ENCODE data around the gene DYNLT4. TPM values are rescaled to one million over a fixed set of nuclear protein-coding genes. Genes with fewer than 3 reads are reported as not detected.
"Not testable (repeated sequence)": the region's sequence is repeated elsewhere in the genome, so short reads cannot be mapped to it uniquely, and the experiment has no call there.

DYNLT4 gene
- total RNA-seq, 6 donors from 2014 or later, result 1.2 to 38.8 (median 10.9) TPM

GRCh38 chr1:44776730-44777068 lies 30.5 kb downstream of the DYNLT4 start:
- H3K4me1 ChIP-seq, result peaks cover 16 to 33% (median 24%) of the 10 kb centered on the region in 4 donors
- H3K4me3 ChIP-seq, result peak overlapping the region; percentile 70 to 91 (median 80)
- ATAC-seq (ENCODE audit: low FRiP score in 2 of 2) (no peak), DNase-seq (peak in 1 of 2 donors; percentile 62)
- no peak for TF ChIP-seq EP300 (IDR thresholded peaks at IDR 0.05)
- TF ChIP-seq CTCF (IDR thresholded peaks at IDR 0.05), result no peak
- TF ChIP-seq POLR2AphosphoS5 (IDR thresholded peaks at IDR 0.05), result no peak
- TF ChIP-seq POLR2A (IDR thresholded peaks at IDR 0.05), result no peak
- peaks cover 11 to 55% (median 45%) of the 10 kb centered on the region in 4 donors for H3K36me3 ChIP-seq
- H3K27ac ChIP-seq, result peak overlapping the region; percentile 86 to 94 (median 94)
- 63 to 65% methylated on average over 12 of the region's 12 CpGs for WGBS, 2 donors
- H3K27me3 ChIP-seq, result no peaks in the 10 kb centered on the region
- H3K9me3 ChIP-seq, result no peaks in the 10 kb centered on the region

GRCh38 chr1:44775930-44776729 lies 31.0 kb downstream of the DYNLT4 start:
- Histone ChIP-seq H3K27me3 (no peaks in the 10 kb centered on the region), H3K27ac (peak overlapping the region; percentile 86 to 94 (median 94)), H3K36me3 (peaks cover 11 to 50% (median 44%) of the 10 kb centered on the region in 4 donors), H3K9me3 (no peaks in the 10 kb centered on the region), H3K4me3 (peak overlapping the region; percentile 70 to 91 (median 80)), H3K4me1 (peaks cover 16 to 33% (median 24%) of the 10 kb centered on the region in 4 donors)
- TF ChIP-seq POLR2A (IDR thresholded peaks at IDR 0.05) (no peak), EP300 (IDR thresholded peaks at IDR 0.05) (no peak), CTCF (IDR thresholded peaks at IDR 0.05) (no peak), POLR2AphosphoS5 (IDR thresholded peaks at IDR 0.05) (no peak)
- ATAC-seq (ENCODE audit: low FRiP score in 2 of 2), result peak; percentile 23 to 43
- peak in 1 of 2 donors; percentile 44 for DNase-seq
- 9 to 22% methylated on average over 14 to 20 of the region's 36 CpGs for whole genome bisulfite sequencing, 2 donors

- Histone ChIP-seq H3K4me3 (peak within 1 kb of the TSS; percentile 70 to 91 (median 80)), H3K9me3 (no peaks in the 10 kb centered on the region), H3K4me1 (peaks cover 16 to 33% (median 24%) of the 10 kb centered on the region in 4 donors), H3K27me3 (no peaks in the 10 kb centered on the region), H3K27ac (peak within 1 kb of the TSS; percentile 86 to 94 (median 94)), H3K36me3 (peaks cover 11 to 42% (median 36%) of the 10 kb centered on the region in 4 donors)
- 0 to 1% methylated on average over 22 to 49 of the region's 65 CpGs for WGBS, 2 donors
- ATAC-seq (ENCODE audit: low FRiP score in 2 of 2) (peak; percentile 90 to 96), DNase-seq (peak; percentile 91 to 92)
- TF ChIP-seq EP300 (IDR thresholded peaks at IDR 0.05), result peak in 1 of 4 donors; percentile 68
- TF ChIP-seq POLR2AphosphoS5 (IDR thresholded peaks at IDR 0.05), result peak; percentile 98 to 99
- peak; percentile 56 to 98 (median 92) for TF ChIP-seq POLR2A (IDR thresholded peaks at IDR 0.05)
- TF ChIP-seq CTCF (IDR thresholded peaks at IDR 0.05), result peak in 2 of 6 experiments; percentile 16 to 17
Measured at GRCh38 chr1:44775078-44775929, 31.8 kb downstream of the DYNLT4 start, which contains the start of gene RPS8. RPS8 (plus strand) TSS chr1:44775540; CDS start chr1:44775597, 57 bp downstream.

GRCh38 chr1:44766421-44766820 lies 40.7 kb downstream of the DYNLT4 start:
- H3K4me1 ChIP-seq; H3K4me3 ChIP-seq; H3K36me3 ChIP-seq; DNase-seq; H3K27ac ChIP-seq; H3K9me3 ChIP-seq; ATAC-seq (ENCODE audit: low FRiP score in 2 of 2); H3K27me3 ChIP-seq: not testable (repeated sequence)
- WGBS, 2 donors, result 96% methylated on average over 6 of the region's 6 CpGs

GRCh38 chr1:44760876-44761275 lies 46.3 kb downstream of the DYNLT4 start:
- Histone ChIP-seq H3K27me3 (no peaks in the 10 kb centered on the region), H3K27ac (no peak overlapping the region), H3K4me3 (no peak overlapping the region), H3K4me1 (no peaks in the 10 kb centered on the region), H3K36me3 (peaks cover 0 to 14% (median 0%) of the 10 kb centered on the region in 4 donors), H3K9me3 (no peaks in the 10 kb centered on the region)
- 93 to 100% methylated on average over 3 of the region's 3 CpGs for WGBS, 2 donors
- TF ChIP-seq POLR2A (IDR thresholded peaks at IDR 0.05) (no peak), EP300 (IDR thresholded peaks at IDR 0.05) (no peak), CTCF (IDR thresholded peaks at IDR 0.05) (no peak), POLR2AphosphoS5 (IDR thresholded peaks at IDR 0.05) (no peak)
- no peak for ATAC-seq (ENCODE audit: low FRiP score in 2 of 2)
- DNase-seq, result no peak
